Activated CD4-positive, alpha-beta memory T cell treated with anti-CD3 and anti-CD28 coated beads for 36 hours (primary cell): ENCODE results near the gene LYSMD3. TPM values are rescaled to one million over a fixed set of nuclear protein-coding genes. Genes with fewer than 3 reads are reported as not detected.

Experiments used
- CTCF ChIA-PET: fragments of 350-600 bp; sonication (Branson Sonifier 250); formaldehyde crosslinking; loops from one replicate; lab custom pipeline; 2021; ENCODE audit warnings: antibody characterized with exemption, inconsistent platforms; lab: Charles Lee
- POLR2A ChIA-PET: fragments of 350-600 bp; sonication (Branson Sonifier 250); formaldehyde crosslinking; loops from one replicate; lab custom pipeline; 2021; ENCODE audit warnings: antibody characterized with exemption; lab: Charles Lee
- DNase-seq: peaks from one replicate; pipeline ENCODE4 v3.0.0-alpha.2; 2020
- H3K27ac Mint-ChIP-seq: one replicate; pipeline ENCODE4 v1.8.0; 2021; ENCODE audit warnings: mixed read lengths
- H3K27me3 Mint-ChIP-seq: one replicate; pipeline ENCODE4 v1.8.0; 2021; ENCODE audit warnings: mixed read lengths
- H3K36me3 Mint-ChIP-seq: one replicate; pipeline ENCODE4 v1.8.0; 2021; ENCODE audit warnings: mixed read lengths
- H3K4me1 Mint-ChIP-seq: one replicate; pipeline ENCODE4 v1.8.0; 2021; ENCODE audit warnings: low read depth, mixed read lengths
- H3K4me3 Mint-ChIP-seq: one replicate; pipeline ENCODE4 v1.8.0; 2021; ENCODE audit warnings: mild to moderate bottlenecking, mixed read lengths
- H3K9me3 Mint-ChIP-seq: one replicate; pipeline ENCODE4 v1.8.0; 2021; ENCODE audit warnings: mixed read lengths
- intact Hi-C: fragments of 100-400 bp; cut with micrococcal nuclease; formaldehyde crosslinking; loops from one replicate; pipeline ENCODE4 v1.15.1; 2023
- total RNA-seq, 2 experiments: library from RNA; stranded (reverse); gene quantifications; one replicate each; pipeline ENCODE4 v1.2.3, GENCODE V29; 2021

The LYSMD3 gene
- total RNA-seq, 2 experiments from 2014 or later, result 12.6 to 13.0 TPM

DNA sequence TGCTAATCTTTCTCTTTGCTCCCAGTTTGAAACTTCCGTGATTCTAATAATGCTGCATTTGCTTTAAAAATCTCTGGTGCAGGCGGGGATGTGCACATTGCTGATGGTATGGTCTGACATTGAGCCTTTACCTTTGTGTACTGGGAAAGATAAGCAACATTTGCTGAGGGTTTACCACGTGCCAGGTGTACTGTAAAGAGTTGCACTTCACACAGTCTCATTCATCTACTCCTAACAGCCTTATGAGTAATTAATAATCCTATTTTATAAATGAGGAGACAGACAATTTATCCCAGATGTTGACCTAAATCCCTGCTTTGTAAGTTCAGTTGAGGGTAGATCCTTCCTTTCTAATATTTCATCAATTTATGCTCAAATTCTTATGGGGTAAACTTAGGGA, 28.5 kb upstream of the LYSMD3 start:
- Mint-ChIP-seq H3K27me3 (peaks cover 39% of the 10 kb centered on the region), H3K4me3 (no peak overlapping the region), H3K9me3 (no peaks in the 10 kb centered on the region), H3K4me1 (peaks cover 6% of the 10 kb centered on the region), H3K36me3 (no peaks in the 10 kb centered on the region), H3K27ac (no peak overlapping the region)
- CTCF ChIA-PET, result no interaction called here
- no peak for DNase-seq
- POLR2A ChIA-PET, result no interaction called here
- intact Hi-C loops, result loop anchor here (5.0 kb wide), 1 partner anchor 49 kb away; no protein-coding TSS in a partner anchor

DNA sequence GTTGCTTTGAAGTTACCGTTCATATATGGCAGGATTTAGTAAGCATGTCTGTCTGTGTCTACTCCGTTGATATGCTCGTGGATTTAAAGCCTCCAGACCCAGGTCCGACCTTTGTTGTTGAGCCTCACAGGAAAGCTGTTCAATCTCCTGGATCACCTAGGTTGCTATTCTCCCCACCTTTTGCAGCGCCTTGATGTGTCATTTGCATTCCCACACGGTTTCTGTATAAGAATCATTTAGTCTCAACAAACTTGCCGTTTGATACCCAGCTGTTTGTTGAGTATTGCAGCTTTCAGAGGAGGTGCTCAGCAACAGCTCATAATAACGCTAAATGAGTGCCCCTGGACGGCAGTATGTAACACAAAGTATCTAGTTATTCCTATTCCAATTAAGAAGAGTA, 28.0 kb upstream of the LYSMD3 start:
- DNase-seq, result no peak
- Mint-ChIP-seq H3K9me3 (no peaks in the 10 kb centered on the region), H3K36me3 (no peaks in the 10 kb centered on the region), H3K4me1 (peaks cover 6% of the 10 kb centered on the region), H3K27ac (no peak overlapping the region), H3K4me3 (no peak overlapping the region), H3K27me3 (peaks cover 38% of the 10 kb centered on the region)
- intact Hi-C loops, result loop anchor here (5.0 kb wide), 1 partner anchor 50 kb away; no protein-coding TSS in a partner anchor
- ChIA-PET POLR2A (no interaction called here), CTCF (no interaction called here)

GRCh38 chr5:90555666-90556065, 26.3 kb upstream of the LYSMD3 start:
- intact Hi-C loops, result loop anchor here (5.0 kb wide), 1 partner anchor 52 kb away; no protein-coding TSS in a partner anchor
- CTCF ChIA-PET, result no interaction called here
- Mint-ChIP-seq H3K4me3 (no peak overlapping the region), H3K4me1 (peaks cover 6% of the 10 kb centered on the region), H3K9me3 (no peaks in the 10 kb centered on the region), H3K27me3 (peaks cover 38% of the 10 kb centered on the region), H3K36me3 (no peaks in the 10 kb centered on the region), H3K27ac (no peak overlapping the region)
- POLR2A ChIA-PET, result no interaction called here
- no peak for DNase-seq

GRCh38 chr5:90554358-90555006, 25.1 kb upstream of the LYSMD3 start:
- Mint-ChIP-seq H3K27me3 (peaks cover 35% of the 10 kb centered on the region), H3K27ac (no peak overlapping the region), H3K4me1 (peaks cover 6% of the 10 kb centered on the region), H3K9me3 (no peaks in the 10 kb centered on the region), H3K36me3 (no peaks in the 10 kb centered on the region), H3K4me3 (no peak overlapping the region)
- ChIA-PET CTCF (no interaction called here), POLR2A (no interaction called here)
- no peak for DNase-seq
- intact Hi-C loops, result loop anchor here (5.0 kb wide), 1 partner anchor 53 kb away; no protein-coding TSS in a partner anchor

- H3K27ac Mint-ChIP-seq, result no peak overlapping the region
- DNase-seq, result no peak
- H3K4me3 Mint-ChIP-seq, result no peak overlapping the region
- POLR2A ChIA-PET, result no interaction called here
- no peaks in the 10 kb centered on the region for H3K36me3 Mint-ChIP-seq
- peaks cover 4% of the 10 kb centered on the region for H3K4me1 Mint-ChIP-seq
- peaks cover 32% of the 10 kb centered on the region for H3K27me3 Mint-ChIP-seq
- intact Hi-C loops, result no loop called here
- CTCF ChIA-PET, result no interaction called here
- no peaks in the 10 kb centered on the region for H3K9me3 Mint-ChIP-seq
These were observed 24.3 kb upstream of the LYSMD3 start for GRCh38 chr5:90553711-90554110.

GRCh38 chr5:90551376-90551775, 22.0 kb upstream of the LYSMD3 start:
- intact Hi-C loops, result no loop called here
- DNase-seq, result no peak
- Mint-ChIP-seq H3K4me3 (no peak overlapping the region), H3K36me3 (no peaks in the 10 kb centered on the region), H3K27me3 (peaks cover 18% of the 10 kb centered on the region), H3K27ac (no peak overlapping the region), H3K4me1 (no peaks in the 10 kb centered on the region), H3K9me3 (no peaks in the 10 kb centered on the region)
- ChIA-PET POLR2A (no interaction called here), CTCF (no interaction called here)

DNA sequence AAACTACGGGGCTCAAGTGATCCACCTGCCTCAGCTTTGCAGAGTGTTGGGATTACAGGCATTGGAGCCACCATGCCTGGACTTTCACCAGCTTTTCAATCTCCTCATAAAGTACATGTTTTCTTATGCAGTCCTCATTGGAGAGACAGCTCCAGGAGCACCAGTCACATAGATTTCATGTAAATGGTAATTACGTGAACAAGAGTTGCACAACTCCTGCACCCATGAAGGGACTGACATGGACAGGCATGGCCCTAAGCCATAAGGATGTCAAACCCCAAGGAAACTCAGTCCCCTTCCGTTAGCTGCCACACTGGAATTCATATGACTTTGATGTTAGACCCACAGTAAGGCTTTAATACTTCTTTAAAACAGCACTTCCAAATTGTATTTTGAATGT, 21.6 kb upstream of the LYSMD3 start:
- ChIA-PET CTCF (interaction anchor here (0.9 kb wide), 1 partner anchor 232 kb away, joined by 3 read pairs; no protein-coding TSS in a partner anchor), POLR2A (no interaction called here)
- Mint-ChIP-seq H3K36me3 (no peaks in the 10 kb centered on the region), H3K4me1 (no peaks in the 10 kb centered on the region), H3K27me3 (peaks cover 15% of the 10 kb centered on the region), H3K9me3 (no peaks in the 10 kb centered on the region), H3K4me3 (no peak overlapping the region), H3K27ac (no peak overlapping the region)
- intact Hi-C loops, result no loop called here
- no peak for DNase-seq

- Mint-ChIP-seq H3K27me3 (peaks cover 18% of the 10 kb centered on the region), H3K4me3 (no peak overlapping the region), H3K27ac (no peak overlapping the region), H3K36me3 (no peaks in the 10 kb centered on the region), H3K4me1 (no peaks in the 10 kb centered on the region), H3K9me3 (no peaks in the 10 kb centered on the region)
- intact Hi-C loops, result no loop called here
- CTCF ChIA-PET, result interaction anchor here (0.9 to 1.3 kb wide), 2 partner anchors 110 to 234 kb away, joined by 3 to 4 read pairs; no protein-coding TSS in a partner anchor
- no peak for DNase-seq
- POLR2A ChIA-PET, result no interaction called here
These were observed 20.4 kb upstream of the LYSMD3 start for GRCh38 chr5:90549729-90550275.

- no peak for DNase-seq
- no peaks in the 10 kb centered on the region for H3K36me3 Mint-ChIP-seq
- POLR2A ChIA-PET, result no interaction called here
- no peak overlapping the region for H3K4me3 Mint-ChIP-seq
- CTCF ChIA-PET, result interaction anchor here (0.6 kb wide), 1 partner anchor 85 kb away, joined by 4 read pairs; no protein-coding TSS in a partner anchor
- no peaks in the 10 kb centered on the region for H3K4me1 Mint-ChIP-seq
- H3K27ac Mint-ChIP-seq, result no peak overlapping the region
- H3K9me3 Mint-ChIP-seq, result no peaks in the 10 kb centered on the region
- H3K27me3 Mint-ChIP-seq, result peaks cover 20% of the 10 kb centered on the region
- intact Hi-C loops, result no loop called here
These were observed 19.8 kb upstream of the LYSMD3 start for GRCh38 chr5:90549223-90549622.

DNA sequence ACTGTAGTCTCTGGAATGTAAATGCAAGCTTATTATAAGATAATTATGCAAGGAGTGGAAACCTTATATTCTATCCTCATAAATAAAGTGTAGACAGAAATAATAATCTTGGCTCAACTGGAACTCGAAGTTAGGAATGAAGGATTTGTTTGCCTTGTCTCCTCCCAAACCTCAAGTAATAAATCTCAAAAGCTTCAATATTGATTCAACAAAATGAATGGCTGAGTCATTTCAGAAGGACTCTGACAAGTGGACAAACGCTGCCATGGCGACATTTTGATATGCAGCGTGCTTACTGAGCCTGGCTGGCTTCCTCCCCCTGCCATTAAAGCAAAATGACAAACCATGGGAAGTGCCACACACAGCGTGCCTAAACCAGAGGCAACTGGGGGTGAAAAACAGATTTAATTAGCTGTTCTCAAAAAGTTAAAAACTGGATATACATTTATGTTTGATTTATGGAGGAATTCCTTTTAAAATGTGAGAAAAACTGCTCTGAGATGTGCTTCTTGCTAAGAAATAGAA, 18.7 kb upstream of the LYSMD3 start:
- Mint-ChIP-seq H3K27ac (no peak overlapping the region), H3K27me3 (peaks cover 21% of the 10 kb centered on the region), H3K36me3 (no peaks in the 10 kb centered on the region), H3K4me3 (no peak overlapping the region), H3K9me3 (no peaks in the 10 kb centered on the region), H3K4me1 (no peaks in the 10 kb centered on the region)
- intact Hi-C loops, result no loop called here
- CTCF ChIA-PET, result interaction anchor here (0.9 kb wide), 1 partner anchor 235 kb away, joined by 3 read pairs; no protein-coding TSS in a partner anchor
- POLR2A ChIA-PET, result interaction anchor here (0.6 kb wide), 1 partner anchor 289 kb away, joined by 4 read pairs; no protein-coding TSS in a partner anchor
- DNase-seq, result no peak

DNA sequence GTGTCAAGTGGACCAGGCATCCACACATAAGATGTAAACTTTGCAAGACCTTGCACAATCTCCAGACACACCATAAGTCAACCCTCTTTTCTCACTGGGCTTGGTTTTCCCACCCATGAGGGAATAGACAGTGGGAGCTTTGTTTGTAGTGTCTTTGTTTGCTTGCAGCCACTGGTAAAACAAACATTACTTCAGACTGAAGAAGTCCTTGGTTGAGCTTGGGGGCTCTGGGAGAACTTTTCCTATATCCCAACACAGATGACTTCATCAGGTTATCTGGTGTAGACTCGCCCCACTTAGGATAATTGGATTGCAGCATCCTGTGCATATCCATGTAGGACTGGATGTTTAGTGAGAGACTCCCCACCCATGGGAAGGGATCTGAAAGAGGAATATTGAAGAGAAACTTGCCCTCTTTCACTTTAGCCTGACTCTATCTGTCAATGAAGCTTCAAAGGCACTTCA, 17.7 kb upstream of the LYSMD3 start:
- intact Hi-C loops, result no loop called here
- Mint-ChIP-seq H3K36me3 (no peaks in the 10 kb centered on the region), H3K27ac (no peak overlapping the region), H3K4me3 (no peak overlapping the region), H3K27me3 (peaks cover 21% of the 10 kb centered on the region), H3K9me3 (no peaks in the 10 kb centered on the region), H3K4me1 (no peaks in the 10 kb centered on the region)
- DNase-seq, result no peak
- ChIA-PET POLR2A (no interaction called here), CTCF (no interaction called here)

GRCh38 chr5:90546216-90546837, 16.9 kb upstream of the LYSMD3 start:
- CTCF ChIA-PET, result no interaction called here

More at GRCh38 chr5:90546216-90546837, 16.9 kb upstream of the LYSMD3 start:
- POLR2A ChIA-PET, result no interaction called here
- no peak for DNase-seq
- no peaks in the 10 kb centered on the region for H3K36me3 Mint-ChIP-seq
- intact Hi-C loops, result no loop called here
- no peak overlapping the region for H3K27ac Mint-ChIP-seq
- H3K4me1 Mint-ChIP-seq, result no peaks in the 10 kb centered on the region
- no peak overlapping the region for H3K4me3 Mint-ChIP-seq
- peaks cover 17% of the 10 kb centered on the region for H3K27me3 Mint-ChIP-seq
- H3K9me3 Mint-ChIP-seq, result no peaks in the 10 kb centered on the region
